RWPE2 (cell line): ENCODE measurements around the gene TBCK.

Experiments used
- ATAC-seq: fragments of 200-7000 bp; cut with Tn5 transposase; 3 replicates; pipeline ENCODE4 v1.9.1; 2021; ENCODE audit warnings: low read depth
- DNase-seq: peaks from one replicate; pipeline ENCODE4 v3.0.0-alpha.2; 2020; ENCODE audit warnings: low spot score
- H3K27ac ChIP-seq: fragments of 450-650 bp; 2 replicates; pipeline ENCODE4 v1.5.1; 2017; ENCODE audit warnings: mild to moderate bottlenecking; ENCODE audit not compliant: poor library complexity, severe bottlenecking
- H3K27me3 ChIP-seq: fragments of 250-450 bp; sonication (Bioruptor Pico); 2 replicates; pipeline ENCODE4 v1.5.1; 2021; ENCODE audit warnings: mild to moderate bottlenecking, moderate library complexity; ENCODE audit not compliant: insufficient read depth, poor library complexity, severe bottlenecking
- H3K36me3 ChIP-seq: fragments of 250-450 bp; sonication (Bioruptor Pico); 2 replicates; pipeline ENCODE4 v1.5.1; 2020; ENCODE audit warnings: low read depth, mild to moderate bottlenecking, moderate library complexity
- H3K4me1 ChIP-seq: fragments of 250-450 bp; sonication (Bioruptor Pico); 2 replicates; pipeline ENCODE4 v1.5.1; 2021; ENCODE audit warnings: mild to moderate bottlenecking, moderate library complexity; ENCODE audit not compliant: insufficient read depth, poor library complexity, severe bottlenecking
- H3K4me3 ChIP-seq: fragments of 250-450 bp; sonication (Bioruptor Pico); 2 replicates; pipeline ENCODE4 v1.5.1; 2021; ENCODE audit warnings: mild to moderate bottlenecking, moderate library complexity; ENCODE audit not compliant: severe bottlenecking
- H3K9me3 ChIP-seq: fragments of 250-450 bp; sonication (Bioruptor Pico); 2 replicates; pipeline ENCODE4 v1.5.1; 2021; ENCODE audit warnings: mild to moderate bottlenecking, moderate library complexity; ENCODE audit not compliant: severe bottlenecking
- TF ChIP-seq, protein P1 (sequence below): fragments of 450-650 bp; IDR thresholded peaks from one replicate; pipeline ENCODE4 v1.5.1; 2017; ENCODE audit warnings: mild to moderate bottlenecking, moderate library complexity; ENCODE audit not compliant: poor library complexity, severe bottlenecking

The TBCK gene

DNA sequence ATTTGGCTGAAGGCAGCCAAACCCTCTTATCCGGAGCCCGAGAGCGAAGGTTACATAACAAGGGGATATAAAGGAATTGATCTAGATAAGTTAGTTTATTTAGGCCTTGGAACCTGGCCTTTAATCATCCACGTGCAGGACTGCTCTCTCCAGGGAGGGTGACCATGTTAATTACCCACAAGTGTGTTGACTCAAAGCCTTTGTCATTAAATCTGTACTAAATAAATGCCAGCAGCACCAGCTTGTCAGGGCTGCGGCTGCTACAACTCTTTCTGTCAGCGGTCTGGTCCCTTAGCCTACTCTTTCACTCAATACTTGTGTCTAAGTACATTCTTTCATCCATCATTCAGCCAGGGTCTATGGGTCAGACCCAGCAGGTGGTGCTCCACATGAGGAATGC, 206.1 kb downstream of the TBCK start:
- TF ChIP-seq, protein P1, sequence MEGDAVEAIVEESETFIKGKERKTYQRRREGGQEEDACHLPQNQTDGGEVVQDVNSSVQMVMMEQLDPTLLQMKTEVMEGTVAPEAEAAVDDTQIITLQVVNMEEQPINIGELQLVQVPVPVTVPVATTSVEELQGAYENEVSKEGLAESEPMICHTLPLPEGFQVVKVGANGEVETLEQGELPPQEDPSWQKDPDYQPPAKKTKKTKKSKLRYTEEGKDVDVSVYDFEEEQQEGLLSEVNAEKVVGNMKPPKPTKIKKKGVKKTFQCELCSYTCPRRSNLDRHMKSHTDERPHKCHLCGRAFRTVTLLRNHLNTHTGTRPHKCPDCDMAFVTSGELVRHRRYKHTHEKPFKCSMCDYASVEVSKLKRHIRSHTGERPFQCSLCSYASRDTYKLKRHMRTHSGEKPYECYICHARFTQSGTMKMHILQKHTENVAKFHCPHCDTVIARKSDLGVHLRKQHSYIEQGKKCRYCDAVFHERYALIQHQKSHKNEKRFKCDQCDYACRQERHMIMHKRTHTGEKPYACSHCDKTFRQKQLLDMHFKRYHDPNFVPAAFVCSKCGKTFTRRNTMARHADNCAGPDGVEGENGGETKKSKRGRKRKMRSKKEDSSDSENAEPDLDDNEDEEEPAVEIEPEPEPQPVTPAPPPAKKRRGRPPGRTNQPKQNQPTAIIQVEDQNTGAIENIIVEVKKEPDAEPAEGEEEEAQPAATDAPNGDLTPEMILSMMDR, result no peak
- DNase-seq (no peak), ATAC-seq (no peak)
- Histone ChIP-seq H3K27ac (no peak overlapping the region), H3K27me3 (no peaks in the 10 kb centered on the region), H3K9me3 (no peaks in the 10 kb centered on the region), H3K36me3 (no peaks in the 10 kb centered on the region; the same call in 1 of the 2 replicates), H3K4me3 (no peak overlapping the region), H3K4me1 (no peaks in the 10 kb centered on the region)

DNA sequence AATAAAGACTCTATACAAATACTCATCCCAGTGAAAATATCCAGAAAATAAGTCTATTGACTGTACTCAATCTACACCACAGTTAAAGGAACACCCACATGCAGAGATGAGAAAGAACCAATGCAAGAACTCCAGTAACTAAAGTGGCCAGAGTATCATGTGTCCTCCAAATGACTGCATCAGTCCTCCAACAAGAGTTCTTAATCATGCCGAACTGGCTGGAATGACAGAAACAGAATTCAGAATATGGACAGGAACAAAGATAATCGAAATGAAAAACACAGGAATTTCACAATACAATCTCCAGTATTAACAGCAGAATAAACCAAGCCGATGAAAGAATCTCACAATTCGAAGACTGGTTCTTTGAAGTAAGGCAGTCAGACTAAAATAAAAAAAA, 210.3 kb downstream of the TBCK start:
- no peaks in the 10 kb centered on the region for H3K9me3 ChIP-seq
- no peak overlapping the region for H3K27ac ChIP-seq

DNA sequence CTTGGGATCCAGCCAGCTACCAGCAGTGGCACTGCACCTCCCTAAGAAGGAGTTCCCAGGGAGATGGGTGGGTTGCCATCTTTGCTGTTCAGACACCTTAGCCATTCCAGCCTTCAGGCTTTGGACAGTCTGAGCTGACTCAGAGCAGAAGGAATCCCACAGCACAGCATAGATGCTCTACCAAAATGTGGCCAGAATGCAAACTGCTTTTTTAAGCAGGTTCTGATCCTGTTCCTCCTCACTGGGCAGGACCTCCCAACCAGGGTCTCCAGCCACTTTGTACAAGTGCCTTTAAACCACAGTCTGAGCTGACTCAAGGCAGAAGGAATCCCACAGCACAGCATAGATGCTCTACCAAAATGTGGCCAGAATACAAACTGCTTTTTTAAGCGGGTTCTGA, 211.7 kb downstream of the TBCK start:
- TF ChIP-seq, protein P1, result no peak
- ATAC-seq (no peak), DNase-seq (no peak)
- no peaks in the 10 kb centered on the region for H3K4me1 ChIP-seq
- no peaks in the 10 kb centered on the region for H3K9me3 ChIP-seq
- no peaks in the 10 kb centered on the region for H3K27me3 ChIP-seq
- H3K4me3 ChIP-seq, result no peak overlapping the region
- H3K36me3 ChIP-seq, result no peaks in the 10 kb centered on the region
- no peak overlapping the region for H3K27ac ChIP-seq

More for the DNA sequence above, 210.3 kb downstream of the TBCK start:
- no peaks in the 10 kb centered on the region for H3K27me3 ChIP-seq
- DNase-seq, result no peak
- TF ChIP-seq, protein P1, result no peak
- H3K36me3 ChIP-seq, result no peaks in the 10 kb centered on the region
- no peak overlapping the region for H3K4me3 ChIP-seq
- no peak for ATAC-seq
- H3K4me1 ChIP-seq, result no peaks in the 10 kb centered on the region

DNA sequence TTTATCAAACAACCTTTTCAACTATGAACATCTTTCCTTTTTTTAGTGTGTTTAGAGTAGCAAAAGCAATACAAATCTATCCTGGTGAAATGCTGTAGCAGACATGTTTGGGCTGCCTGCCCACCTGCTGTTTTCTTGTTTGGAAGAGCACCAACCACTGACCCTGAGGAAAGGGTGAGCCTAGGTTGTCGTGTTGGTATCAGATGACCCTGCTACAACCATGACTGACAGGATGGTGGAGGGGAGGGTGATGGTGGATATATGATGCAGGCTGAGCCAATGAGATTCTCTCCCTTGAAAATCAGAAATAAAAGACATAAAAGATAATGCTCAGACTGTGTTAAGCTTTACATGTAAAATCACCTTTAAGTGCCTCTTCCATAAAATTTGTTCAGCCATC, 219.6 kb downstream of the TBCK start:
- TF ChIP-seq, protein P1, result no peak
- Histone ChIP-seq H3K4me1 (no peaks in the 10 kb centered on the region), H3K27ac (no peak overlapping the region), H3K9me3 (no peaks in the 10 kb centered on the region), H3K4me3 (no peak overlapping the region), H3K27me3 (no peaks in the 10 kb centered on the region), H3K36me3 (no peaks in the 10 kb centered on the region)
- no peak for DNase-seq
- no peak for ATAC-seq

DNA sequence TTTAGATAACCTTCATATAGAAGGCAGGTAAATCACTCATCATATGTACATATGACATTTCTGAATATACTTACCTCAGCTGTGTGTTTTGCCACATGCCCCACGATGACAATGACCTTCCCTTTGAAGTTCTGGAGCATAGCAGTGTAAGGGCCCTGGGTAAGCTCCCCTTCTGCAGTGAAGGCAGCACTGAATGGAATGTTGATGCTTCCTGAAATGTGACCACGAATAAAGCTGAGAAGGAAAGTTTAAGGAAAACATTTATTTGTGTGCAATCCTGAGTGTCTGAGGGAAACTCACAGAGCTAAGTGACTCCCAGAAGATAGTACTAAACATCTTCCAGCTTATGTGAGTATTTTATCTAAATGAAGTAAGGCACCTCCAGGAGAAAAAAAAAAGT, 220.6 kb downstream of the TBCK start:
- TF ChIP-seq, protein P1, result no peak
- no peak for ATAC-seq

More for the DNA sequence above, 220.6 kb downstream of the TBCK start:
- no peaks in the 10 kb centered on the region for H3K27me3 ChIP-seq
- H3K4me1 ChIP-seq, result no peaks in the 10 kb centered on the region
- H3K27ac ChIP-seq, result no peak overlapping the region
- peaks cover 4% of the 10 kb centered on the region for H3K9me3 ChIP-seq
- H3K4me3 ChIP-seq, result no peak overlapping the region
- H3K36me3 ChIP-seq, result 0 out of 2 replicates have a peak, but pooled peaks cover 3% of the 10 kb centered on the region
- no peak for DNase-seq
